GM12892 (cell line): ENCODE measurements around the gene ARID2.

ENCODE experiments used
- DNase-seq: peaks from one replicate; pipeline ENCODE4 v3.0.0; 2011; ENCODE audit not compliant: insufficient read length
- FAIRE-seq: peaks from 2 replicates; lab custom pipeline; 2011; peaks lifted over from hg19 to GRCh38; lab: Jason Lieb, UNC
- POLR2A ChIP-seq: IDR thresholded peaks from 2 replicates; pipeline ENCODE4 v1.6.1; 2011; ENCODE audit warnings: low read depth, low read length, control low read depth
- POLR2AphosphoS5 ChIP-seq: IDR thresholded peaks from 2 replicates; pipeline ENCODE4 v1.6.1; 2011; ENCODE audit warnings: low read depth, low read length, control low read depth
- TAF1 ChIP-seq: IDR thresholded peaks from 2 replicates; pipeline ENCODE4 v1.6.1; 2011; ENCODE audit warnings: low read depth, mild to moderate bottlenecking, control low read depth, low read length, borderline replicate concordance

Gene ARID2

GRCh38 chr12:45742590-45742989, 13.1 kb downstream of the ARID2 start:
- TF ChIP-seq POLR2A, result no peak
- no peak for TF ChIP-seq TAF1
- no peak for TF ChIP-seq POLR2AphosphoS5
- no peak for DNase-seq
- no peak for FAIRE-seq

- DNase-seq (no peak), FAIRE-seq (no peak)
- TF ChIP-seq POLR2AphosphoS5 (no peak), TAF1 (no peak), POLR2A (no peak)
These were observed 13.7 kb downstream of the ARID2 start for GRCh38 chr12:45743247-45743646.

- TF ChIP-seq POLR2AphosphoS5, result no peak
- no peak for TF ChIP-seq TAF1
- no peak for TF ChIP-seq POLR2A
- DNase-seq, result no peak
These were observed 16.4 kb downstream of the ARID2 start for GRCh38 chr12:45745861-45746277.

GRCh38 chr12:45756666-45757065, 27.2 kb downstream of the ARID2 start:
- FAIRE-seq, result no peak
- no peak for TF ChIP-seq TAF1
- no peak for TF ChIP-seq POLR2A
- no peak for TF ChIP-seq POLR2AphosphoS5
- no peak for DNase-seq

More at GRCh38 chr12:45745861-45746277, 16.4 kb downstream of the ARID2 start:
- FAIRE-seq, result no peak

GRCh38 chr12:45757172-45757571, 27.7 kb downstream of the ARID2 start:
- peak; percentile 74 for FAIRE-seq

GRCh38 chr12:45760333-45760732, 30.8 kb downstream of the ARID2 start:
- no peak for TF ChIP-seq TAF1
- no peak for TF ChIP-seq POLR2AphosphoS5
- no peak for TF ChIP-seq POLR2A
- DNase-seq (no peak), FAIRE-seq (no peak)

More at GRCh38 chr12:45757172-45757571, 27.7 kb downstream of the ARID2 start:
- TF ChIP-seq POLR2AphosphoS5, result no peak
- TF ChIP-seq TAF1, result no peak
- no peak for TF ChIP-seq POLR2A
- no peak for DNase-seq

GRCh38 chr12:45762185-45763110, 32.9 kb downstream of the ARID2 start:
- FAIRE-seq (peak; percentile 38), DNase-seq (no peak)
- no peak for TF ChIP-seq POLR2AphosphoS5

GRCh38 chr12:45763381-45763780, 33.9 kb downstream of the ARID2 start:
- DNase-seq (no peak), FAIRE-seq (no peak)
- TF ChIP-seq POLR2AphosphoS5 (no peak), POLR2A (no peak), TAF1 (no peak)

GRCh38 chr12:45768194-45768593, 38.7 kb downstream of the ARID2 start:
- FAIRE-seq (no peak), DNase-seq (no peak)
- no peak for TF ChIP-seq POLR2A
- no peak for TF ChIP-seq TAF1
- TF ChIP-seq POLR2AphosphoS5, result no peak

- TF ChIP-seq POLR2A, result no peak
- no peak for TF ChIP-seq POLR2AphosphoS5
- DNase-seq, result no peak
- no peak for FAIRE-seq
These were observed 44.2 kb downstream of the ARID2 start for GRCh38 chr12:45773747-45774146.

GRCh38 chr12:45774508-45775162, 45.1 kb downstream of the ARID2 start:
- no peak for TF ChIP-seq POLR2AphosphoS5
- TF ChIP-seq TAF1, result no peak
- no peak for TF ChIP-seq POLR2A
- DNase-seq (no peak), FAIRE-seq (no peak)

GRCh38 chr12:45775465-45775864, 46.0 kb downstream of the ARID2 start:
- FAIRE-seq, result no peak
- no peak for TF ChIP-seq POLR2AphosphoS5
- DNase-seq, result no peak
